Astrocyte (in vitro differentiated cells and primary cell): ENCODE data around the gene LSMEM2. TPM values are rescaled to one million over a fixed set of nuclear protein-coding genes. Genes with fewer than 3 reads are reported as not detected.

Experiments used
- DNase-seq: peaks from one replicate; pipeline ENCODE4 v3.0.0-alpha.2; 2010; ENCODE audit warnings: low read depth
- FAIRE-seq: peaks from 2 replicates; lab custom pipeline; 2011; peaks lifted over from hg19 to GRCh38; lab: Jason Lieb, UNC
- H2AFZ ChIP-seq: 2 replicates; pipeline ENCODE4 v1.6.0; 2012; ENCODE audit warnings: low read depth, low read length, inconsistent platforms
- H3K27ac ChIP-seq: 2 replicates; pipeline ENCODE4 v1.5.1; 2011; ENCODE audit warnings: low read depth, low read length, inconsistent platforms
- H3K27me3 ChIP-seq: 2 replicates; pipeline ENCODE4 v1.6.0; 2011; ENCODE audit warnings: low read length, inconsistent platforms; ENCODE audit not compliant: insufficient read depth
- H3K36me3 ChIP-seq: 2 replicates; pipeline ENCODE4 v1.5.1; 2011; ENCODE audit warnings: low read length, inconsistent platforms; ENCODE audit not compliant: insufficient read depth
- H3K4me1 ChIP-seq: 2 replicates; pipeline ENCODE4 v1.5.1; 2011; ENCODE audit warnings: low read length, inconsistent platforms; ENCODE audit not compliant: insufficient read depth
- H3K4me2 ChIP-seq: 2 replicates; pipeline ENCODE4 v1.6.0; 2012; ENCODE audit warnings: low read length, inconsistent platforms
- H3K4me3 ChIP-seq: 2 replicates; pipeline ENCODE4 v1.5.1; 2011; ENCODE audit warnings: low read depth, mild to moderate bottlenecking, low read length, inconsistent platforms; ENCODE audit not compliant: insufficient read depth
- H3K79me2 ChIP-seq: 2 replicates; pipeline ENCODE4 v1.6.0; 2012; ENCODE audit warnings: mild to moderate bottlenecking, low read length, inconsistent platforms; ENCODE audit not compliant: insufficient read depth
- H3K9ac ChIP-seq: 2 replicates; pipeline ENCODE4 v1.6.0; 2012; ENCODE audit warnings: mild to moderate bottlenecking, low read length, inconsistent platforms
- H3K9me3 ChIP-seq: 2 replicates; pipeline ENCODE4 v1.5.1; 2012; ENCODE audit warnings: low read depth, mild to moderate bottlenecking, low read length, inconsistent platforms; ENCODE audit not compliant: insufficient read depth
- H4K20me1 ChIP-seq: 2 replicates; pipeline ENCODE4 v1.6.0; 2012; ENCODE audit warnings: low read length, inconsistent platforms; ENCODE audit not compliant: insufficient read depth
- H3K27ac Mint-ChIP-seq: one replicate; pipeline ENCODE4 v1.8.0; 2021; ENCODE audit warnings: mild to moderate bottlenecking, mixed read lengths; ENCODE audit not compliant: unreplicated experiment
- H3K27me3 Mint-ChIP-seq: one replicate; pipeline ENCODE4 v1.8.0; 2021; ENCODE audit warnings: low read depth, mixed read lengths; ENCODE audit not compliant: unreplicated experiment
- H3K36me3 Mint-ChIP-seq: one replicate; pipeline ENCODE4 v1.8.0; 2021; ENCODE audit warnings: low read depth, mixed read lengths; ENCODE audit not compliant: unreplicated experiment
- H3K4me1 Mint-ChIP-seq: one replicate; pipeline ENCODE4 v1.8.0; 2021; ENCODE audit warnings: low read depth, mixed read lengths; ENCODE audit not compliant: unreplicated experiment
- H3K4me3 Mint-ChIP-seq: one replicate; pipeline ENCODE4 v1.8.0; 2021; ENCODE audit warnings: mild to moderate bottlenecking, moderate library complexity, mixed read lengths; ENCODE audit not compliant: unreplicated experiment
- H3K9me3 Mint-ChIP-seq: one replicate; pipeline ENCODE4 v1.8.0; 2021; ENCODE audit warnings: mild to moderate bottlenecking, mixed read lengths; ENCODE audit not compliant: unreplicated experiment
- CTCF ChIP-seq: IDR thresholded peaks from 2 replicates; pipeline ENCODE4 v1.5.1; 2011; ENCODE audit warnings: low read depth, mild to moderate bottlenecking, inconsistent platforms, low read length, moderate library complexity; ENCODE audit not compliant: insufficient read depth
- EZH2 ChIP-seq: IDR thresholded peaks from 2 replicates; pipeline ENCODE4 v1.6.1; 2012; ENCODE audit warnings: mild to moderate bottlenecking, low read length, inconsistent platforms; ENCODE audit not compliant: insufficient read depth
- total RNA-seq: library from RNA; stranded (reverse); gene quantifications from 2 replicates; pipeline ENCODE4 v1.2.1, GENCODE V29; 2021

Gene LSMEM2
- total RNA-seq, 1 donor from 2014 or later: 0.30 TPM

- H3K36me3 ChIP-seq: no peaks in the 10 kb centered on the region
- H3K4me1 ChIP-seq: peaks cover 32% of the 10 kb centered on the region
- H3K4me1 Mint-ChIP-seq: peaks cover 31% of the 10 kb centered on the region
- H3K36me3 Mint-ChIP-seq: peaks cover 8% of the 10 kb centered on the region
- FAIRE-seq: no peak
- peaks cover 14% of the 10 kb centered on the region for H3K27me3 Mint-ChIP-seq
- H3K27ac ChIP-seq: no peak overlapping the region
- no peak overlapping the region for H2AFZ ChIP-seq
- no peak overlapping the region for H3K4me3 Mint-ChIP-seq
- H4K20me1 ChIP-seq: peaks cover 3% of the 10 kb centered on the region
- no peaks in the 10 kb centered on the region for H3K9me3 Mint-ChIP-seq
- DNase-seq: no peak
- H3K27me3 ChIP-seq: peaks cover 18% of the 10 kb centered on the region
- H3K27ac Mint-ChIP-seq: no peak overlapping the region
- no peaks in the 10 kb centered on the region for H3K9me3 ChIP-seq
- no peak overlapping the region for H3K4me3 ChIP-seq
- no peaks in the 10 kb centered on the region for H3K79me2 ChIP-seq
- no peak for TF ChIP-seq EZH2
- TF ChIP-seq CTCF: no peak
- H3K9ac ChIP-seq: peak overlapping the region; percentile 38
- H3K4me2 ChIP-seq: peak overlapping the region; percentile 3
Observed at GRCh38 chr3:50269977-50270413, 8.9 kb upstream of the LSMEM2 start.

- no peaks in the 10 kb centered on the region for H3K9me3 ChIP-seq
- H3K4me3 ChIP-seq: no peak overlapping the region
- H3K4me2 ChIP-seq: peak overlapping the region; percentile 3
- no peak overlapping the region for H2AFZ ChIP-seq
- Mint-ChIP-seq H3K4me1 (peaks cover 28% of the 10 kb centered on the region), H3K36me3 (peaks cover 8% of the 10 kb centered on the region), H3K27me3 (peaks cover 20% of the 10 kb centered on the region), H3K27ac (peak overlapping the region; percentile 41), H3K9me3 (no peaks in the 10 kb centered on the region), H3K4me3 (peak overlapping the region; percentile 35)
- TF ChIP-seq EZH2 (no peak), CTCF (no peak)
- DNase-seq (no peak), FAIRE-seq (no peak)
- peak overlapping the region; percentile 38 for H3K9ac ChIP-seq
- H3K4me1 ChIP-seq: peaks cover 28% of the 10 kb centered on the region
- no peaks in the 10 kb centered on the region for H3K36me3 ChIP-seq
- no peaks in the 10 kb centered on the region for H3K79me2 ChIP-seq
- H4K20me1 ChIP-seq: peaks cover 3% of the 10 kb centered on the region
- peaks cover 24% of the 10 kb centered on the region for H3K27me3 ChIP-seq
- H3K27ac ChIP-seq: no peak overlapping the region
Observed at GRCh38 chr3:50270422-50271224, 8.3 kb upstream of the LSMEM2 start.
